Stimulated activated CD4-positive, alpha-beta T cell treated with anti-CD3 and anti-CD28 coated beads, Interleukin-1b, Interleukin-23, amount 100 ng/mL, for 24 hours (primary cell): Measurements from ENCODE around the gene DCTD.

Experiments
- DNase-seq, 4 experiments: peaks; one replicate each; pipeline ENCODE4 v3.0.0-alpha.2; 2020; ENCODE audit warnings: low read depth in 4 of 4, low spot score in 1 of 4

DCTD gene

DNA sequence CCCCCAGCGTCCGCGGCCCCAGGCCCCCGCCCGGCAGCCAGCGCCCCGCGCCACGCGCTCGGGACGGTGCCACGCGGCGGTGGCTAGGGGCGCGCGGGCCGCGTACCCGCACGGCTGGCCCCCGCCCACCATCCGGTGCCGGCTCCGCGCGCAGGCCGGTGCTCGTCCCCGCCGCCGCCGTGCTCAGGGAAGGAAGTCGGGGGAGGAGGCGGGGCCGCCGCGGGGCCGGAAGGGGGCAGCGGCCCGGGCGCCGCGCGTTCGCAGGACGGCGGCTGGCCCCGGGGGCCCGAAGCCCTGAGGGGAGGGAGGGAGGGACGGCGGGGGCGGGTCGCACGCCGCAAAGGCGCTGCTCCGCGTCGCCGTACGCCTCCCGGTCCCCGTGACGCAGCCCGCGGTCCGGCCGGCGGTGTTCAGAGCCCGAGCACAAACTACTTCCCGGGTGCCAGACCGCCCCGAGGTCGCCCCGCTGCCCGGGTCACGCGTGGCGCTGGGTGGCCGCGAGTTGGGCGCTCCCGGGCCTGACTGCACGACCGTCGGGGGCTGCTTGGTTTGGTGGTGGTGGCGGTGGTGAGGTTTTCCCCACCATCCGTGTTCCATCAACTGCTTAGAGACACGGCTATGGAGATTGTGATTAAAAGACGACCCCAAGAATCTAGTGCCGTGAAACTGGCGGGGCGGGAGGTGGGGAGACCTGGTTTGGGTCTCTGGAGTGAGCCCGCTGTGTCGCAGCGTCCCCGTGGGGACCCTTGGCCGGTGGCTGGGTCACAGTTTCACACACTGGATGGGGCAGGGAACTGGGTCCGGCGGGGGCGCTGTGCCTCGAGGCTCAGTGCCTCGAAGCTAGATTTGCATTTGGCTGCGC, at the start of gene DCTD:
TSS of gene DCTD (minus strand) at position 205 of the 862 bp plus-strand sequence. CDS start 1,818 bp downstream, outside the sequence.
- DNase-seq, result peak; percentile 52 to 76 (median 66)

DNA sequence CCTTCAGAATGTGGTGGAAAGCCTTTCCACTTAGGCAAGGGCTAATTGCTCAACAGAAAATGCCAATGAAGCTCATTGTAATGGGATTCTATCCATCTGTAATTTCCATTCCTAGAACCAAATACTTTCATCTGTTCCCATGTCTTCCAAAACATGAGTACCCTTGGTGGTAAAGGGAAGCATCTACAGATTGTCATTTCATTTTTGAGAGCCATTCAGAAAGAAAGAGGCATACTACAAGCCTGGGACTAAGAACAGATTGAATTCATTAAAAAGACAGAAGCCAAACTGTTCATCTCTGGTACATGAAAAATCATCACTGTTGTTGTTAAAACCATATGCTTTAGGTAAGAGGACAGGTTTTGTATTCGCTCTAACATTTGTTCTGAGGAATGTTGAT, 43.6 kb upstream of the DCTD start:
- no peak for DNase-seq

DNA sequence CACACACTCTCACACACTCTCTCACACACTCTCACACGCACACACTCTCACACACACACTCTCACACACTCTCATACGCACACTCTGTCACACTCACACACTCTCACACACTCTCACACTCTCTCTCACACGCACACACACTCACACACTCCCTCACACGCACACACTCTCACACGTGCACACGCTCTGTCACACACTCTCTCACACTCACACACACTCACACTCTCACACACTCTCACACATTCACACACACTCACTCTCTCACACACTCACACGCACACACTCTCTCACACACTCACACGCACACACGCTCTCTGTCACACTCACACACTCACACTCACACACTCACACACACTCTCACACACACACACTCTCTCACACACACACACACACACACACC, 43.0 kb upstream of the DCTD start:
- no peak for DNase-seq

DNA sequence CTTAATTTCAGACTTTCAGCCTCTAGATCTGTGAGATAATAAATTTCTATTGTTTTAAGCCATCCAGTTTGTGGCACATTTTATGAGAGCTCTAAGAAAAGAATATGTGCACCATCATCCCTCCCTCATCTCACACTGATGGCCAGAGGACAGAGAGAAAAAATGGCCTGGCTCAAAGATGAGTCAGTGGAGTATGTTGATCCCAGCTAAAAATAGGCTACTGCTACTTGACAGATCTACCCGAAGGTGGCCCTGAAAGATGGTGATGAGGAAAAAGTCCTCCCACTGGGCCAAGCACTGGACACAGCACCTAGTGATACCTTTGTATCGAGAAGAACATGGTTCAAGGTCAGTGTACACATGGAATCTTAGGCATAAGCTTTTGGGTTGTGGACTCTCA, 38.2 kb upstream of the DCTD start:
- DNase-seq, result no peak

DNA sequence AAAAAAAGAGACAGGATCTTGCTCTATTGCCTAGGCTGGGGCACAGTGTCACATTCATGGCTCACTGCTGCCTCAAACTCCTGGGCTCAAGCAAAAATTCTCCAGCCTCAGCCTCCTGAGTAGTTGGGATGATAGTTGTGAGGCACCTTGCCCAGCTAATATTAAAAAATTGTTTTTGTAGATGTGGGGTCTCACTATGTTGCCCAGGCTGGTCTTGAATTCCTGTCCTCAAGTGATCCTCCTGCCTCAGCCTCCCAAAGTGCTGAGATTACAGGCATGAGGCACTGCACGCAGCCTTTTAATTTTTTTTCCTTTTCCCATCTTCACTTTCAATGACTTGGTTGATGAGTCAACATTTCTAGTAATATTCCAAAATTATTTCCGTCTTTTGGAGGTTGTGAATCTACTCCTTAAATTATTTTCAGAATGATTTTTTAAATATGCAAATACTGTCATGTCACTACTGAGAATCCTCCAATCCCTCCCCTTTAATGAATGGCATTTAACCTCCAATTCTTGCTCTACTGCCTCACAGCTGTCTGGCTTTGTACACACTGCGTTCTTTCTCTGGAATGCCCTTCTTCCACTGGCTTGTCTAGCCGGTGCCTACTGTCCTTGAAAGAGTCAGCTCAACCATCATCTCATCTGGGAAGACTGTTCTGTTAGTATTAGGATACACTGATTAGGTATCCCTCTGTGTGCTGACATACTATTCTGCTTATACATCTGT, 27.5 kb upstream of the DCTD start:
- no peak for DNase-seq

DNA sequence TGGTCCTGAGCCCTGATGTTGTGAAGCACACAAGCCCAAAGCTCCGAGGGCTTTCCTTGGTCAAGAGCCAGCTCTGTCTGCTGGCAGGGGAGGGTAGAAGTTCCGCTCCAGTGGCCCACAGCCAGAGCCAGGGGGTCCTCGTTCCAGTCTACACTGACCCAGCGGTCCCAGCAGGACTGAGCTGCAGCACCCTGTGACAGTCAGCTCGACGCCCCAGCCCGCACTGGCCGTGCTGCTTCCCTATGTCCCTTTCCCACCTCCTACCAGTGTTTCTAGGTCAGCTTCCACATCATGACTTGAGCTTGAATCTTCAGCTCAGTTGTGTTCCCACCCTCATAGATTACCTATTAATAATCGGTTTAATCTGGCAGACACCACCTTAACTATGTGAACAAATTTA, 22.5 kb upstream of the DCTD start:
- no peak for DNase-seq

DNA sequence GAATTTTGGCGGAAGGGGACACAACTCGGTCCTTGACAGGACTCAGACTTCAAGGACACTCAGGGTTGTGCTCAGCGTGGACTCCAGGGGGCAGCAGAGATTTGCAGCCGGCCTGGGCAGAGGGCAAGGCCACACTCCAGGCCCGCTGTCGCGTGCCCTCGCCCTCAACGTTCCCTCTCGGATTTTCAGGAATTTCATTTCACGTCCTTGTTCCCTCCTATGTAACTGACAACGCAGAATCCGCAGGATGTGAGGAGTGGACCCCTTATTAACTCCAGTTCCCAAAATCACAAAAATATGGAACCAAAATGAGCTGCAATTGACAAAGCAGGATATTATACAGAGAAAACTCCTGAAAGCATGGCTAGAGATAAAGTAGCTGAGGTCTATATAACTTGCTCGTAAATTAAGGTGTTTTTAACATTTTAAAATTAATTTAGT, 21.0 kb upstream of the DCTD start:
- peak; percentile 30 to 53 (median 44) for DNase-seq

DNA sequence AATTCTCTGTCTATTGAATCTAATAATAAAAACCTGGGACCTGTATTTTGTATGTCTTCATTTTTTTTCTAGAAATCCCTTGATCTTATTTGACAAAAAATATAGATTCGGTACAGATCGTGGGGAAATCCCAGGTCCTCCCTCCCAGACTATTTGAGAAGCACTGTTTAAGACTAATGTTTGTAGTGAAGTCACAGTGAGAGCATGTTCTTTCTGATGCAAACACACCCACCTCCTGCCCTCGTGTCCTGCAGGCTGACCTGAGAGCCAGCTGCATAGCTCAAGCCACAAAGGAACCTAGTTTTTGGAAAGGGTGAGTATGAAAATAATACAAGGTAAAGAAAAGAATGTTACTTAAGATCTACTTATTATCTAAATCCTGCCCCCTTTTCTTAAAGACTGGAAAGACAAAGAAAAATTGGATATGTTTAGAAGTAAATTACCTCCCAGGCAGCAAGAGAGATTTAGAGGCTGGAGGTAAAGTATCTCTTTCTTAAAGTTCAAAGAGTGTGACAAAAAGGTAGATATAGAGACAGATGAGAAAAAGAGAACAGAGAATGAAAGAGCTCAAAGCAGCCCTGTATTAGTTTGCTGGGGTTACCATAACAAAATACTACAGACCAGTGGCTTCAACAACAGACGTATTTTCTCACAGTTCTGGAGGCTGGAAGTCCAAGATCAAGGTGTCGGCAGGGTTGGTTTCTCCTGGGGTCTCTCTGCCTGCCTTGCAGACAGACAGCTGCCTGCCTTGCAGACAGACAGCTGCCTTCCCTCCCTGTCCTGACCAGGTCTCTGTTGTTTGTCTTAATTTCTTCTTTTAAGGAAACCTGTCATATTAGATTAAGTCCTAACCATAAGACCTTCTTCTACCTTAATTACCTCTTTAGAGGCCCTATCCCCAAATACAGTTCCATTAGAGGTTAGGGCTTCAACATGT, 20.4 kb upstream of the DCTD start:
- DNase-seq, result no peak

DNA sequence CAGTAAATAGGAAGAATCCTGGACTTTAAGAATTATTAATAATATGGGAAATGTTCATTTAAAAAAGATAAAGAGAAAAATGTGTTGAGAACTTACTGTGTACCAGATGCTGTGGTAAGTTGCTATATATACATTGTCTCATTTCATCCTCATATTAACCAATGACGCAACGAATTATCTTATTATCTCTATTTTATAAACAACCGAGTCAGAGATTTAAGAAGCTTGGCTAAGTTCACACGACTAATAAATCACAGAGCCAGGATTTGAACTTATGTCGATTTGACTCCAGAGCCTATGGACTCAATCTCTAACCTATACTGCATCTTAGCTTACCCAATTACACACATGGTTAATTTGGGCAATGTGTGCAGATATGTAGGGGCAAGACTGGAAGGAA, 15.5 kb upstream of the DCTD start:
- no peak for DNase-seq

DNA sequence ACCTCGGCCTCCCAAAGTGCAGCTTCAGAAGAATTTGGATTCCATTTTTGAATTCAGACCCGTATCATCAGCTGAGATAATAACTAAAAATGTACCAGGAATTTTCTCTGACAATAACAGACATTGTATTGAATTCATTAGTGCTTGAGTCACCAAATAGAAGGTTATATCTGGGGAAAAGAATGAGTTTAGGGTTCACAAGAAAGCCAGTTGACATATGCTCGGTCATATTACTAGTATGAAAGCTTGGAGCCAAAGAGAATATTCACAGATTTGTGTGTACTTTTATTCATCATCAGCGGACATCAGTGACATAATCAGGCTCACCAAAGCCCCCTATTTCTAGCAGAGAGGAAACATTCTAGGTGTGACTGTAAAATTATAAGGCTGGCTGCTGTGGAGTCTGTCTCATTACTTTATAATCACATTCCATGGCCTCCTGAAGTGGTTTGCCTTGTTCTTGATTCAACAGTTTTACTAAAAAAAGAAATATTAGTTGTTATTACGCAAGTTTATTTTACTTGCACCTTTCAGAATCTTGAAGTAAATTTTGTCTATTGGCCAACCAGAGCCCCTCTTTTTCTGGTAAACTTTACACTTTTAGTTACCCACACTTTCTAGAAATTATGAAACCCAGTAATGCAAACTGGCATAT, 14.6 kb upstream of the DCTD start:
- DNase-seq, result no peak

DNA sequence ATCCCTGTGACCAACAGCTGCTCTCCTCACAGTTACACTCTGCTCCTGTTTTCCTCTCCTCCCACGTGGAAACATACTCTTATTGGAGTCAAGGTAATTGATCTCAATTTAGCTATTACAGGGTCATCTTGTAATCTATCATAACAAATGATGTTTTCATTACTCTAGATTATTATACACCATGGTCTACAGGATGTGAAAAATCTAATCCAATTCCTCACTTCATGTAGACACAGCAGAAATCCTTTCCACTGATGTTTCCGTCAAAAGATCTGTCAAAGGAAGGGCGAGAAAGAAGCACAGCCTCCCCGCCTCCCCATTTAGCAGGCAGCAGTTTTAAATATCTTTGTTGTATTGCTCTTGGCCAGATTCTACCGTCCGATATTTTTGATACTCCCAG, 13.7 kb upstream of the DCTD start:
- DNase-seq, result no peak

DNA sequence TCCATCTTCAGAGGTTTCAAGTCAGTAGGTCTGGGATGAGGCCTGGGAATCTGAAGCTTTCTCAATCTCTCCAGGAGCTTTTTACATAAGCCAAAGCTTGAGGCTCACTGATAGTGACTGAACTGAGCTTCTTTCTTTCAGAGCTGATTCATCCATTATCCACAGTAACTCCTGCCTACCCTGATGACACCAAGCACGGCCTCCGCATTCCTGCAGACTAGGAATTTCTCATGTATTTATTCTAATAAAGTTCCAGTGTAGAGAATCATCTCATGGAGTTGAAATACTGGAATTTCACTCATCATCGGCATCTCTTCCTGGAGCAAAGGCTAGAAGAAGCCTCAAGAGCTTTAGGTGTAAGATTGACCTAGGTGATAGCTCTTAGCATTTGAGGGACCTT, 12.1 kb upstream of the DCTD start:
- no peak for DNase-seq

DNA sequence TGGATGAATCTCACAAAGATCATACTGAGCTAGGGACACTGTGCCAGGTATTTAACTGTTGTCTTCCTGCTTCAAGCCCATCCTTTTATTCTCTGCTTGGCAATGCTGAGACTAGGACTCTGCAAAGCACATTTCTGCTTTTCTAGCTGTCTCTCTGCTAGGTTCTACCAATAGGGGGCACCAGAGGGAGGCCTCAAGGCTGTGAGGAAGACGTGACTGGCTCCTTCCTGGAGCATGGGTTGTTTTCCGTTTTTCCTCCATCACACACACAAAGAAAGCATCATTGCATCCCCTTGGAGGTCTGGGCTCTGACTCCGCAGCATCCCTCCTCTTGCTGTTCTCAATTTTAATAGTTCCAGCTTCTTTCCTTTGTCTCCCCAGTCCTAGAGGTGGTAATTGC, 10.9 kb upstream of the DCTD start:
- DNase-seq, result no peak

DNA sequence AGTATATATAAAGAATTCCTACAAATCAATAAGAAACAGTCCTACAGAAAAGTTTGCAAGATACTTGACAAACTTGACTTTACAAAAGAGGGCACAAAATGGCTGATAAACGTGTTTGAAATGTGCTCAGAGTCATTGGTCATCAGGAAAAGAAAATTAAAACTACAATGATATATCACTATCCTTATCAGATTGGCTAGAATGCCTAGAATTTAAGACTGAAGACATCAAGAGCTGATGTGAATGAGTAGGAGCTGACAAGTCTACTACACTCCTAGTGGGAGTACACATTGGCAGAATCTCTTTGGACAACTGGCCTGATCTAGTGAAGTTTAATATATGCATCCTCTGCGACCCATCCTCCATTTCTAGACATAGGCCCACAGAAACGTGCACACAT, 10.3 kb upstream of the DCTD start:
- no peak for DNase-seq

DNA sequence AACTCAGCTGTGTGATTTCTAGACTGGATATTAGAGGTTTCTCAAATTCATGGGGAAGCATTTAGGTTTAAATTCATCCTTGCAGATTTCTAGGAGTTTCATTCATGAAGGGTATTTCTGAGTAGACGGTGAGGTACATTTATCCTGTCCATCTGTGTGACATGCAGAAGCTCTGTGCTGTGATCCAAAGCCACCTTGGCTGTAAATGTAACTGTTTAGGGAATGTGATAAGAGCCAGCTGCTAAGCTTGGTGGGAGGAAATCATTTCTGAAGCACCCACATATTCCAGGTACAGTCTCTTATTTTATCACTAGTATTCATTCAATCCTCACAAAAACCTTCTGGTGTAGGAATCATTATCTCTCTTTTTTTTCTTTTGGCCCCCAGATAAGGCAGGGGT, 8.7 kb upstream of the DCTD start:
- no peak for DNase-seq

DNA sequence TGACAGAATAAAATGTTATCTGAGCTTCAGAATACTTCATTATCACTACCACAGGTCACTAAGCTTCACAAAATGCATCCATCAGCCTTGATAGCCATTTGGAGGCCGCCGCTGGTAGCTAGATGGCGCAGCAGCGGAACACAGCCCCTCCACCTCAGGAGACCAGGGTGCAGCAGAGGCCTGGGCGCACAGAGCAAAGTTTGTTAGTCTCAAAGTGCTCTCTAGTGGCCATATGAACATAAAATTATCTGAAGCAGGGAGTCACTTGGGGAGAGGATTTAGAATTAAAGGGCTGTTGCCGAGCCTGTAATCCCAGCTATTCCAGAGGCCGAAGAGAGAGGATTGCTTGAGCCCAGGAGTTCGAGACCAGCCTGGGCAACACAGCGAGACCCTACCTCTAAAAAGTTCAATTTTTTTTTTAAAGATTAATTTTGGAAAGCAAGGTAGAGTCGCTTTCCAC, 8.1 kb upstream of the DCTD start:
- DNase-seq, result peak in 3 of 4 experiments; percentile 14 to 37 (median 27)

DNA sequence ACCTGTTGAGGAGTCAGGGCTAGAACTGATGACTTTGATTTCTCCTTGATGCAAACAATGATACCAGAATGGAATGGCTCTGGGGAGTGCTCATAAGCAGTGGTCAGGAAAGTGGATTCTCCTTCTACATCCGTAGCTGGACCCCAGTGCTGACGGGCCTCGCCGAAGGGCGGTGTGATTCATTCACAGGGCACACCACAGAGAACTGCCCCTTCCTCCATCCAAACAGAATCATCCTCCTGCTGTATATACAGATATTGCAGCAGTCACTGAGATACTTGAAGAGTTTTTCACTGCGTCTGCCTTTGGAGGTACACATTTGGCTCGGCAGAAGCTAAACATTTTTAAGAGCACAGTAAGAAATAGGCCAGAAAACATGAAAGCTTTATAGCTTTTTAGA, 7.3 kb upstream of the DCTD start:
- DNase-seq, result no peak

DNA sequence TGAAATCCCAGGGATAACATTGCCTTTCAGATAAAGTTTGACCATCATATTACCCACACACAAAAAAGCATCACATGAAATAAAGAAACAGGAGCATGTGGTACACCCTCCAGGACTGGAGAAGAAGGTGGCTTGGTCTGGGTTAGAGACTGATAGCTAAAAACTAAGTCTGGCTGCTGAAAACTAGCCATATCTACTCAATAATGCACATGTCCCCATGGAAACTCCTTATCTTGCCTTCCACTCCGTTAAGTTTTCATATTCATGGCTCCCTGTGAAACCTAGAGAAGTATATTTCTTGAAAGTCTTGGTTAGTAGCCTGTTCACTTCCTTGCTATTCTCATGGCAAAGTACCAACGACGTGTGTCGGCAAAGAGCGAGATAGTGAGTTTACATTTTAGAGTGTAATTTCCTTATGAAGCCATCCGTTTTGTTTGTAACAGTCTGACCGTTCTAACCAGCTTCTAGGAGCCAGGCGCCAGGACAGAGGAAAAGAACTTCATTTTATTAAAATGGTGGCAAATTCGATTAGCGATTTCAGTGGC, 6.7 kb upstream of the DCTD start:
- DNase-seq, result no peak

DNA sequence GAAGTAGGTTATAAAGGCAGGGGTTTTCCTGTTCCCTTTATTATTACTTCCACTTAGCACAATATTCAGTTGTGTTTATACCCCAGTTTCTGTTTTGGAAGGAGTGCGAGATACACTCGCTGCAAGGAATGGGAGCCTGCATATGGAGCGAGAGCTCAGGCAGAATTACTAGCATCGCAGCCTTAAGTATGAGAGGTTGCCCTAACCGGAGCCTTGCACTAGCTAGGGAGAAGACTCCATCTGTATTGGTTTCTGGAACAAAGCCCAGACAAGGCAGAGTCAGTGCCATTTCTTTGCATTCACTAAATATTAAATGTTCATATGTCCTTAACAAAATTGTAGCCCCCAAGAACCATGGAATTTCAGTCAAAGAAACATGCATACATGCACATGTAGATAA, 6.2 kb upstream of the DCTD start:
- DNase-seq, result no peak

DNA sequence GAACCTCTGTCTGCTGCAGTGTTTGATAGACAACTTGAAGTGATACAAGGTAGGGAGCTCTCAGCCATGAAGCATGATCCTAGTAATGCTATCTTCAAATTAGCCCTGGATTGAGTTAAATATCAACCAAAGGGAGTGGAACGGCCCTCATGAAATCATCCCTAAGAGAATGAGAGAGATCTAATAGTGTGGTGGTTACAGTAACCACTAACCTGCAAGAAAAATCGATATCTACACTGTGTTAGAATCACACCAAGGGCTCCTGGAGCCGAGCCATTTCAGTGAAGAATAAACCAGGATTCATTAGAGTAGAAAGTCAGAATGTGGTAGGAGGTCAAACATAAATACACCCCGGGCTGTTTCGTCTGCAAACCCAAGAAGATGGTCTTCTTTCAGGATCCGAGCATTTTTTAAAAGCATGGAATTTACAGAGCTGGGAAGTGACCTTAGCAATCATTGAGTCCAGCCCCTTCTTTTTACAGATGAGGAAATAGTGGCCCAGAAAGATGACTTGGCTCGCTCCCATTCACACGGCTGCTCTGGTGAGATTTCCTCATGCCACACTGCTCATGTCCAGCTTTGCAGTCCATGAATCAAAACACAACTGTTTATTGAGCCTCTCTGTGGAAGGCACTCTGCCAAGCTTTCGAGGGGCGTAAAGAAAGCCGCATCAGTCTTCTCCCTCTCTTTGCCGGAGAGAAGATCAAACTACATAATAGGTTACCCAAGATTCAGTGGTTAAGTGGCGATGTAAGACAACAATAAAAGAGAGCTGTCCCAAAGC, 5.5 kb upstream of the DCTD start:
- DNase-seq, result no peak
